ENCODE measurements around the gene ASB7. TPM values are rescaled to one million over a fixed set of nuclear protein-coding genes. Genes with fewer than 3 reads are reported as not detected.

Gene ASB7
- total RNA-seq, 4 donors from 2014 or later: 29.9 to 45.3 (median 35.3) TPM

- H3K9me3 ChIP-seq: no peaks in the 10 kb centered on the region
- DNase-seq: no peak
- intact Hi-C loops (cut with DNase I; ENCODE audit: low total_unique reads) (no loop called here), in situ Hi-C loops (cut with MboI; ENCODE audit: low pct_ligation_motif_present in 1 of 4, low pct_unique_long_range_greater_than_20kb in 1 of 4, low sequenced_read_pairs in 3 of 4) (no loop called here)
- H3K4me3 ChIP-seq: no peak overlapping the region
- 83 to 86% methylated on average over 2 to 3 of the region's 3 CpGs for WGBS, 2 donors (ENCODE audit: low coverage in 1 of 2)
- H3K27me3 ChIP-seq: no peaks in the 10 kb centered on the region
- peaks cover 0 to 12% (median 2%) of the 10 kb centered on the region in 4 donors for H3K4me1 ChIP-seq
- peak overlapping the region; percentile 48 to 75 (median 62) for H3K27ac ChIP-seq
- no peaks in the 10 kb centered on the region for H3K36me3 ChIP-seq
- no peak for TF ChIP-seq CTCF (IDR thresholded peaks at IDR 0.05)
- TF ChIP-seq POLR2A (IDR thresholded peaks at IDR 0.05): no peak
- no peak for TF ChIP-seq EP300 (IDR thresholded peaks at IDR 0.05; ENCODE audit: low read depth)
- TF ChIP-seq POLR2AphosphoS5 (IDR thresholded peaks at IDR 0.05): no peak
These were observed 92.7 kb downstream of the ASB7 start for GRCh38 chr15:100695048-100695447.

DNA sequence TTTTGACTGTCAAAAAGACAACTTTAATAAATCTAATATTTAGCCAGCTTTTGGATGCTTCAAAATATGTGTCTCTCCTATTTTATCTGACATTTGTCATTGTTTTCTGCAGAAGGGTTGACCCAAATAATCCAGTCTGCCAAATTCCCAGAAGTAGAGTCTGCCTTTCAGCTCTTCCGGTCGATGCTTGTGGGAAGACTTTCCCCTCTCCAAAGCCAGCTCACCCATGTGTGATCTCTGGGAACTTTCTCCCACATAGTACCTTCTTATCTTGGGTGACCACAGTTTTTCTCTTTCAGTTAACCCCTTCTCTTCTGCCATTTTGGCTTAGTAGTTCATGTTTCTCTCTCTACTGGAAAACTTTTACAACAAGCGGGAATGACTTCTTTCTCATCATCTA lies 94.1 kb downstream of the ASB7 start:
- H3K27ac ChIP-seq: no peak overlapping the region
- in situ Hi-C loops (cut with MboI; ENCODE audit: low pct_ligation_motif_present in 1 of 4, low pct_unique_long_range_greater_than_20kb in 1 of 4, low sequenced_read_pairs in 3 of 4): no loop called here

More for the DNA sequence above, 94.1 kb downstream of the ASB7 start:
- Histone ChIP-seq H3K36me3 (no peaks in the 10 kb centered on the region), H3K4me3 (no peak overlapping the region), H3K9me3 (no peaks in the 10 kb centered on the region), H3K4me1 (peaks cover 0 to 12% (median 2%) of the 10 kb centered on the region in 4 donors), H3K27me3 (no peaks in the 10 kb centered on the region)
- no peak for TF ChIP-seq EP300 (IDR thresholded peaks at IDR 0.05; ENCODE audit: low read depth)
- no peak for TF ChIP-seq POLR2AphosphoS5 (IDR thresholded peaks at IDR 0.05)
- no peak for TF ChIP-seq POLR2A (IDR thresholded peaks at IDR 0.05)
- TF ChIP-seq CTCF (IDR thresholded peaks at IDR 0.05): no peak
- no peak for DNase-seq
- intact Hi-C loops (cut with DNase I; ENCODE audit: low total_unique reads): no loop called here
- 92 to 94% methylated on average over 3 of the region's 3 CpGs for WGBS, 2 donors (ENCODE audit: low coverage in 1 of 2)

Small RNA genes within 50 kb of the gene (small RNA-seq; reads per million reads assigned to genes)
- gene RF00019: 0 reads per million in 4 donors
- gene RNU6-181P: 0 reads per million in 4 donors

Other genes starting within 250 kb of the ASB7 start
- not detected for gene CERS3, start 73.6 kb upstream of the ASB7 start, total RNA-seq
- 10 to 100 TPM; 24.7 to 48.9 (median 39.2) TPM for gene LINS1, start 405 bp upstream of the ASB7 start, total RNA-seq

Data from transverse colon (tissue), 4 donors.